ENCODE results near the gene EDC4.
"Not testable (repeated sequence)": the region's sequence is repeated elsewhere in the genome, so short reads cannot be mapped to it uniquely, and the experiment has no call there.

EDC4 gene

DNA sequence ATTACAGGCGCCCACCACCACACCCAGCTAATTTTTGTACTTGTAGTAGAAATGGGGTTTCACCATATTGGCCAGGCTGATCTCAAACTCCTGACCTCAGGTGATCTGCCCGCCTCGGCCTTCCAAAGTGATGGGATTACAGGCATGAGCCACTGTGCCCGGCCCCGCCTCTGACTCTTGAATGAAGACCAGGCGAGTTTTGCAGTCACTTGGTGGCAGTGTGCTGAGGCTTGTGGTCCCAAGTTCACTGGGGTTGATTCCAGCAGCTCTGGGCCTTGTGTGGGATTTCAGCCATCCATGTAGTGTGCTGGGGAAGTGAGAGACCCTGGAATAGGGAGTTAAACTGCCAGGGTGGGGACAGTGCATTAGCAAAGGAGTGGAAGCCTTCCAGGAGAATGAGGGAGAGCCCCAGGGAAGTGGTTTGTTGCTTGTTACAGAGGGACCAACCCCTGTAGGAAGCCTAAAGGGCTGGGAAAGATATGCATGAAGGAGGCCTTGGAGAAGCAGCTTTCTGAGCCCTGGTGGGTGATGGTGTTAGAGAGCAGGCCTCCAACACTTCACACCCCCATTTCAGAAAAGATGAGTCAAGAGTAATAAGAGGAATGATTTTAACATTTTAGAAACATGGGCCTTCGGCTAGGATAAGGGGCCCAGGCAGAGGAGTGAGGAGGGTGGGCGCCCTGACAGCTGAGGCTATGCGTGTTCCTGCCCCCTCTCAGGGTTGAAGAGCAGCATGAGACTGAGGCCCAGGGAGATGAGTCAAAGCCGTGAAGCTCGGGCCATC, 34.7 kb downstream of the EDC4 start:
- no peak for DNase-seq (ENCODE audit: low read depth in 3 of 3)

DNA sequence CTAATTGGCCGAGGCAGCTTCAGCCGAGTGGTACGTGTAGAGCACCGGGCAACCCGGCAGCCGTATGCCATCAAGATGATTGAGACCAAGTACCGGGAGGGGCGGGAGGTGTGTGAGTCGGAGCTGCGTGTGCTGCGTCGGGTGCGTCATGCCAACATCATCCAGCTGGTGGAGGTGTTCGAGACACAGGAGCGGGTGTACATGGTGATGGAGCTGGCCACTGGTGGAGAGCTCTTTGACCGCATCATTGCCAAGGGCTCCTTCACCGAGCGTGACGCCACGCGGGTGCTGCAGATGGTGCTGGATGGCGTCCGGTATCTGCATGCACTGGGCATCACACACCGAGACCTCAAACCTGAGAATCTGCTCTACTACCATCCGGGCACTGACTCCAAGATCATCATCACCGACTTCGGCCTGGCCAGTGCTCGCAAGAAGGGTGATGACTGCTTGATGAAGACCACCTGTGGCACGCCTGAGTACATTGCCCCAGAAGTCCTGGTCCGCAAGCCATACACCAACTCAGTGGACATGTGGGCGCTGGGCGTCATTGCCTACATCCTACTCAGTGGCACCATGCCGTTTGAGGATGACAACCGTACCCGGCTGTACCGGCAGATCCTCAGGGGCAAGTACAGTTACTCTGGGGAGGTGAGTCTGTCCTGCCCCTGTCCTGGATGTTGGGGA, 36.3 kb downstream of the EDC4 start:
- no peak for DNase-seq (ENCODE audit: low read depth in 3 of 3)

DNA sequence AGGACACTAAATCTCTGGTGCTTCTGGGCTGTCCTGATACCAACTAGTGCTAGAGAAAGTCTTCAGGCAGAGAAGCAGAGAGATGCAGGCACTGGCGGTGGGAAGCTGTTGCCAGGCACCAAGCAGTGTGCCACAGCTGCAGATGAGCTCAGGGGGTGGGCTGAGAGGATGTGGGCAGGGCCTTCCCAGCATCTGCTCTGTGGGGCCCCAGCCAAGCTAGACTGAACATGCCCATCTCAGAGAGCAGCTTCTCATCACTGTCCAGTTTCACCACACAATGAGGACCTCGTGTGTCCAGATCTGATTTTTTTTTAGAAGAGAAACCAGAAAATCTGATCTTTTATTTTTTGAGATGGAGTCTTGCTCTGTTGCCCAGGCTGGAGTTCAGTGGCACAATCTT, 37.3 kb downstream of the EDC4 start:
- DNase-seq (ENCODE audit: low read depth in 3 of 3): no peak

GRCh38 chr16:67914758-67915495, 42.1 kb downstream of the EDC4 start:
- DNase-seq (ENCODE audit: low read depth in 3 of 3): no peak

DNA sequence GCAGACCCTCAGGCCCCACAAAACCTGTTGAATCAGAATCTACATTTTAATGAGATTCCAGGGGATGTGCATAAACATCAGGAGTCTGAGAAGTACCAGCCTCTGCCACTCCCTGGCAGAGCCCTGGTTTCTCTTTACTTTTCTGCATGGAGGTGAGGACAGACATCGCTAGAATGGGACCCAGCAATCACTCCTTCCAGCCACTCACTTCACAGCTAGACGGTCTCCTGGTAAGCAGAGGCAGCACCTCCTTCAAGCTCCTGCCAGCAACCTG, 42.6 kb downstream of the EDC4 start:
- DNase-seq (ENCODE audit: low read depth in 3 of 3): not testable (repeated sequence)

- no peak for DNase-seq (ENCODE audit: low read depth in 3 of 3)
Observed at GRCh38 chr16:67915831-67916723, 43.2 kb downstream of the EDC4 start.

DNA sequence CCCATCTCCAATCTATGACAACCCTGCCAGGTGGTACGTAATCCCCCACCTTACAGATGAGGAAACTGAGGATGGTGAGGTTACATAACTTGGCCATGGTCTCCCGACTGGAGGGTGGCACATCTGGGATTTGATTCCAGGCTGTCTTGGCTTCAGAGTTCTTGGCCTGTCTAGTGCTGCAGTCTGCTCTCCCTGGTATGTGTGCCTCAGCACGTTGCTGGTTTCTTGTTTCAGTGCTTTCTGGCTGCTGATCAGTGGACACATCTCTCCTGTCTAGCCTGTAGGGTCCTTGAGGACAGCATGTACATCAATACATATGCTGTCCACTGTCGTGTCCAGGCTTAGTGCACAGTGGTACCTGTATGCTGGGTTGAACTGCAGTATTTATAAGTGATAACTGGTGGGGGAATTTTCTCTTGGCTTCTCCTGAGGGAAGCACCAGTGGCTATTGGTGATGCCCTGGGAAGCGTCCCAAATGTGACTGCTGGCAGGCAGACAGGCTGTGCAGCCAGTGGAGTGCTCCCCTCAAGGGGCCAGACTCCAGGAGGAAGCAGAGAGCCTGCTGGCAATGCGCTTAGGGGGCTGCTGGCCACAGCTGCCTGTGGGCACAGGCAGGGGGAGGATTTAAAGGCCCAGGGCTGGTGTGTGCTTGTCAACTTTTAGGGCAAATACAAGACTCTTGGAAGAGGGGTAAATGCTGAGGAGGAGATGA, 44.4 kb downstream of the EDC4 start:
- DNase-seq (ENCODE audit: low read depth in 3 of 3): no peak

DNA sequence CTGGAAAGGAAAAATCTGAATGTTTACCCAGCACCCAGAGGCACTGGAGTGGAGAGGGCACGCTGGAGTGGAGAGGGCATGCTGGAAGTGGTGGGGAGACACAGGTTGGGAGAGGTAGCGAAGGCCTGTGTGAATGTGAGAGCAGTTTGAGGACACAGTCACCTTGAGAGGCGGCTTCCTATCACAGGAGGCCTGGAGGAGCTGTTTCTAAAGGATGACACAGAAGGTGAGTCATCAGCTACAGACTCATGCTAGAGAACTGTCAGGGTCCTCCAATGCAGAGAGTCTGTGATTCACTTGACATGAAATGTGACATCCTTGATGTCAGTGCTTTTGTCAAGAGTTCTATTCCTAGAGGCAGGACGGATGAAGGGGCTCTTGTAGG, 45.0 kb downstream of the EDC4 start:
- no peak for DNase-seq (ENCODE audit: low read depth in 3 of 3)

- DNase-seq (ENCODE audit: low read depth in 3 of 3): no peak
Observed at GRCh38 chr16:67919622-67920221, 46.9 kb downstream of the EDC4 start.

DNA sequence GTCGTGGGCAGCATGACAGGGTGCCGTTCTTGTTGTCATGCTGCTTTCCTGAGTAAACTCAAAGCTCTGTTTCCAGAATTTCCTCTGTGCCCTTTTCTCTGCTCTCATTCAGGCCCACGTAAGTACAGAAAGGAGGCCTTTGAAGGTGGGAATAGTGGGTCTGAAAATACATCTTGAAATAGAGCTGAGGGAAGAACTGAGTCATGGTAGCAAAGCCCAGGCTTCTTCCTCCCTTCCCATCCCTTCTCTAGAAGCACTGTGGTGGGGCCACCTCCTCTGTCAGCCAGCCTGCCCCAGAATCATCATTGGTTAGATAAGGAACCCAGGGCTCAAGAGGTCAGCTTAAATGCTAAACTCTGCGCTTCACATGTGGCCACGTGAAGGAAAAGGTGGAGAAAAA, 49.4 kb downstream of the EDC4 start:
- no peak for DNase-seq (ENCODE audit: low read depth in 3 of 3)

DNA sequence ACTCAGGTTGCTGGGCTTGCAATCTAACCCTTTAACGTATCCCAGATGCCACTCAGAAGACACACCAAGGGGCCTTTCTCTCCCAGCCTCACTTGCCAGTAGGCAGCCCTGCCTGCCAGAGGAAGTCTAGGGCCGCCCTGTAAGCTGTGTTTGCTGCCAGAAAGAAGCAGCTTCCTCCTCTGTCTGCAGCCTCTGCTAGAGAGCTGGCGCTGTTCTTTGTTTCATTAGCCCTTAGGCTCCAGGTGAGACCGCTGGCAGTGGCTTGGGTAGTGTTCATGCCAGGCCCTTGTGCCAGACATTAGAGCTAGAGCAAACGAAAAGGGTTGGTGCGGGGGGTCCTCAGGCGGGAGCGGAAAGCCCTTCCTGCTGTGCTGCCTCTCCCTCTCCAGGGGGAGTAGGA, 49.9 kb downstream of the EDC4 start:
- DNase-seq (ENCODE audit: low read depth in 3 of 3): no peak

GRCh38 chr16:67923414-67924116, 50.7 kb downstream of the EDC4 start:
- DNase-seq (ENCODE audit: low read depth in 3 of 3): no peak

- DNase-seq (ENCODE audit: low read depth in 3 of 3): no peak
Observed at GRCh38 chr16:67924140-67924906, 51.5 kb downstream of the EDC4 start.

DNA sequence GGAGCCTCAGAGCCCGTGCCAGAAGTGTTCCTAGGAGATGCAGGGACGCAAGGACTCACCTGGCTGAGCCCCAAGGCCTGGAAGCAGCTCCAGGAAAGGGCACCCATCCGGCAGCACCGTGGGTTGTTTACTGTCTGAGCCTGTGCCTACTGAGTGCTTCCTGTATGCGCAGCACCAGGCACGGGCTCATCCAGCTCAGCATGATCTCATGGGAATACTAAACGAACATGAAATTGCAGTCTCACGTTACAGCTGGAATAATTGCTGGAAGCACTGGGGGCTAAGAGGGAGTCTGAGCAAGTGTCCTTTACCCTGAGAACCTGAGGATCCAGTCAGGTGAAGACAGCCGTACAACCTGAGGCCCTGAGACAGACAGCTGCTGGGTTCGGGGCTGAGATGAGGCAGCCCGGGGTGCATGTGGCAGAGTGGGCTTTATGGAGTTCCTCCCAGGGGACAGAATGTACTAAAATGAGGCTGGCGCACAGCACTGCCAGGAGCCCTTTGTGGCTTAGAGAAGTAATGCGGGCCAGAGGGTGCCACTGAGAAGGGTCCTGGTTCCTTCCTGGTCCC, 53.4 kb downstream of the EDC4 start:
- no peak for DNase-seq (ENCODE audit: low read depth in 3 of 3)

DNA sequence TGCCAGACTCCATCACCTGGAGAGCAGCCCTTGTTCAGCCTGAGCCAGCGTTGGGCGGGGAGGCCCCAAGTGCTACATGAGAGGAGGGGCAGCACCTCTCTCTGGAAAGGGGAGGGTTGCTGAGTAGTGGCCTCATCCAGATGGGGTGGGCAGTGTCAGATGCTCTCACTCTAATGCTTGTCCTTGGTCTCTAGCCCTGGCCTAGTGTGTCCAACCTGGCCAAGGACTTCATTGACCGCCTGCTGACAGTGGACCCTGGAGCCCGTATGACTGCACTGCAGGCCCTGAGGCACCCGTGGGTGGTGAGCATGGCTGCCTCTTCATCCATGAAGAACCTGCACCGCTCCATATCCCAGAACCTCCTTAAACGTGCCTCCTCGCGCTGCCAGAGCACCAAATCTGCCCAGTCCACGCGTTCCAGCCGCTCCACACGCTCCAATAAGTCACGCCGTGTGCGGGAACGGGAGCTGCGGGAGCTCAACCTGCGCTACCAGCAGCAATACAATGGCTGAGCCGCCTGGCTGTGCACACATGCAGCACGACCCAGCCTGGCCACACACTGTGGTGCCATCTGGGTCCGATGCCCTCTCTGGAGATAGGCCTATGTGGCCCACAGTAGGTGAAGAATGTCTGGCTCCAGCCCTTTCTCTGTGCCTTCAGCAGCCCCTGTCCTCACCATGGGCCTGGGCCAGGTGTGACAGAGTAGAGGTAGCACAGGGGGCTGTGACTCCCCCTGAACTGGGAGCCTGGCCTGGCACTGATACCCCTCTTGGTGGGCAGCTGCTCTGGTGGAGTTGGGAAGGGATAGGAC, 54.5 kb downstream of the EDC4 start:
- no peak for DNase-seq (ENCODE audit: low read depth in 3 of 3)

GRCh38 chr16:67928147-67928546, 55.3 kb downstream of the EDC4 start:
- no peak for DNase-seq (ENCODE audit: low read depth in 3 of 3)

- peak; percentile 64 to 76 (median 64) for DNase-seq (ENCODE audit: low read depth in 3 of 3)
Observed at GRCh38 chr16:67928561-67929364, 55.9 kb downstream of the EDC4 start.

Data from stimulated activated CD4-positive, alpha-beta T cell treated with anti-CD3 and anti-CD28 coated beads, TNF-alpha, amount 100 ng/mL, for 24 hours (primary cell).